ENCODE data around the gene CRABP2.

CRABP2 gene

GRCh38 chr1:156741481-156741983 is 36.1 kb upstream of the CRABP2 start:
- DNase-seq: no peak

- DNase-seq: peak; percentile 96
Measured at GRCh38 chr1:156740741-156741480, 35.5 kb upstream of the CRABP2 start, which contains the start of gene MRPL24. Gene MRPL24 (minus strand): TSS chr1:156741088. CDS start chr1:156738704, 2,384 bp downstream.

DNA sequence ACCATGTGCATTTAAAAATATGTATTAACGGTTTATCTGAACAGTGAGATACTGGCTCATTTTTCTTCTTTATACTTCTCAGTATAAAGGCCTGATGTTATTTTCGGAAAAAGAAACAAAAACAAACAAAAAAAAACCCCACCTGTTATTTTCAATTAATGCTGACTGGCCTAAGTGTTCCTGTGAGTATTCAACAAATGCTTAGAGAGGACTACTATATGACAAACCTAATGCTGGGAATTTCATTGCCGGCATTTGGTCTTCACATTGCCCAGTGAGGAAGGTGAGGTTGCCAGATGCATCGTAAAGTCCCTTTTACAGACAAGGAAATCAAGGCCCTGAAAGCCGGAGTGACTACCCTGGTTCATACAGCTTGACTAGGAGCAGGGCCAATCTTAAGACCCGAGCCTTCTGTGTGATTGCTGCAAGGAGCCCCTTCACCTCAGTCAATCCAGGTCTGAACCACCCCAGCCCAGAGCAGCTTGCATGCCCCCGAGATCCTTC is 34.9 kb upstream of the CRABP2 start:
- DNase-seq: no peak

DNA sequence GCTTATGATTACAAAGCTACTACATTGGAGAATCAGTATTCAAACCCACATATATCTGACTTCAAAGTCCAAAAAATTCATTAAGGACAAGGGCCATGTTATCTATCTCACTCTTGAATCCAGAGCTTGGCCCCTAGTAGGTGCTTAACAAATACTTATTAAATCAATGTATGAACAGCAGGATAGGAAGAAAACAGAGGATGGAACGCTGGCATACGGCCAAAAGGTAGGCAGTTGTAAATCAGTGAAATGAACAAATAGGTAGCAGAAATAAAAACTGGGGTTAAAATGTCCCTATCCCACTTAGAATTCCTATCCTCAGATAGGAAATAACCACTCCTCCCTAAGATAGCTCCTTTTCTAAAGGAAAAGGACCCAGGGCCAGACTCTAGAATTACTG is 33.5 kb upstream of the CRABP2 start:
- DNase-seq: no peak

- DNase-seq: no peak
Measured at GRCh38 chr1:156738407-156738806, 33.0 kb upstream of the CRABP2 start.

DNA sequence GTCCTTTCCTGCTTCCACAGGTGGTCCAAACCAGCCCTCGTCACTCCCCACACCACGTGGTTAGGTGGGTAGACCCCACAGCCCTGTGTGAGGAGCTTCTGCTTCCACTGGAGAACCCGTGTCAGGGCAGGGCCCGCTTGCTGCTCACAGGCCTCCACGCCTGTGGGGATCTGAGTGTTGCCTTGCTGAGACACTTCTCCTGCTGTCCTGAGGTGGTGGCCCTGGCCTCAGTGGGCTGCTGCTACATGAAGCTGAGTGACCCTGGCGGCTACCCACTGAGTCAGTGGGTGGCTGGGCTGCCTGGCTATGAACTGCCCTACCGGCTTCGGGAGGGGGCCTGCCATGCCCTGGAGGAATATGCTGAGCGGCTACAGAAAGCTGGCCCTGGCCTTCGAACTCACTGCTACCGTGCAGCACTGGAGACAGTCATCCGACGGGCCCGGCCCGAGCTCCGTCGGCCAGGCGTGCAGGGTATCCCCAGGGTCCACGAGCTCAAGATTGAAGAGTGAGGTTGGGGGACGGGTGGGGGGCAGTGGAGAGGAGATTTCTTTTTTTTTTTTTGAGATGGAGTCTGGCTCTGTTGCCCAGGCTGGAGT is 28.7 kb upstream of the CRABP2 start:
- DNase-seq: no peak

DNA sequence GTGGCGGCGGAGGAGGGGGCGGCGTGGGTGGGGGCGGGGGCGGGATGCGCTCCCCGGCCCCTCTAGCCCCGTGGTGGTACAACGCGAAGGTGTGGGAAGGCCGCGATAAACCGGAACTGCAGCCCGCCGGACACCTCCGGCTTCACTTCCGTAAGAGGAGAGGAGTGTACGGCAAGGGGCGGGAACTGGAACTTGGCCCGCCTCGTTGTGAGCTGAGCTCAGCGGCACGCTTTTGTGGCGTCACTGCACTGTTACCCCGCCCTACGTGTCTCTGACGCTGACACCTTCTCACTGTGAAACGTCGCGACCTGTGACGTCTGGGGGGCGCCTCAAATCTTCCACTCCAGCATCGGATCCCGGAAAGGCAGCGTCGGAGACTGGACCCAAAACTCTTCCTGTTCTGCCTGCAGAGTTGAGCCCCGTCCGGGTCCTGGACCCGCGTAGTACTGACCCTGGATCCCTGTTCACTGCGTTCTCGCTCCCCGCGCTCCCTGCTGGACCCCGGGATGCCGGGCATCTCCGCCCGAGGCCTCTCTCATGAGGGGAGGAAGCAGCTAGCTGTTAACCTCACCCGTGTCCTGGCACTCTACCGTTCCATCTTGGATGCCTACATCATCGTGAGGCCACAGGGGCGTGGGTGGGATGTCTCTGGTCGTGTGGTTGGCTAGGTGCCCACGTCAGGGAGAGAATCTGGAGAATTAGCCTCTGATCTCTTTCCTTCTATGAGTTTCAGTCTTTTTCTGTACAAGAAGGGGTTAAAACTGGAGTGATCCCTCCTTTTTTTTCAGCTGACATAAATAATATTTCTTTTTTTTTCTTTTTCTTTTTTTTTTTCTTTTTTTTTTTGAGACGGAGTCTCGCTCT is 23.4 kb upstream of the CRABP2 start, which contains the start of gene ISG20L2:
Gene ISG20L2, minus strand, starts transcription at position 168 of the 864 bp plus-strand sequence. CDS start 1,114 bp downstream, outside the sequence.
- peak; percentile 95 for DNase-seq

DNA sequence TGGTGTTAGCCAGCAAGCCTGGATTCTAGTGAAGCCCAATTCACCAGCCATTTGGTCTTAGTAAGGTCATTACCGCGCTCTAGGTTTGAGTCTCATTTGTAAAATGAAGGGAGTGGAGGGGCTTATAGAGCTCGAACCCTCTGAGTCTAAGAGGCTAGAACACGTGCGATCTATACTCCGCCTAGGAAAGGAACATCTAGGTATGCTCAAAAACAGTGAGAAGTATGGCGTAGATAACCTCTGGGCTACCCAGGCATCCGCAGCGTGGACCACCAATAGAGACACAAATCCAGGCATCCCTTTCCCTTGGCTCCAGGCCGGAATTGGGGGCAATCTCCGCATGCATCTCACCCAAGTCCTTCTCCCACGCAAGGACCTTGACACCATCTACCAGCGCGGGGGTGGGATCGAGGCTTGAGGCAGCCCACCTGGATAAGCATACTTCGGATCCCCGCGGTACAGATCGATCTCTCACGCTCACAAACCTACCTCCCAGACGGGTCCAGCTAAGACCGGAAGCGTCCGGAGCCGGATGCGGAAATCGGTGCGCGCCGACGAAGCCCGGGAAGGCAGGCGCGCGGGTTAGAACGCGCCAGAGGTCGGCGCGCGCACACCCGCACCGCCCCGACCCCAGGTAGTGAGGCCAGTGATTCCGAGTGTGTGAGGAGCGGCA is 22.7 kb upstream of the CRABP2 start, which contains the start of gene METTL25B:
Gene METTL25B, plus strand, starts transcription at position 544 of the 673 bp plus-strand sequence. CDS start 636 bp downstream, outside the sequence.
- peak; percentile 81 for DNase-seq

- DNase-seq: no peak
Measured at GRCh38 chr1:156727492-156727891, 22.1 kb upstream of the CRABP2 start.

DNA sequence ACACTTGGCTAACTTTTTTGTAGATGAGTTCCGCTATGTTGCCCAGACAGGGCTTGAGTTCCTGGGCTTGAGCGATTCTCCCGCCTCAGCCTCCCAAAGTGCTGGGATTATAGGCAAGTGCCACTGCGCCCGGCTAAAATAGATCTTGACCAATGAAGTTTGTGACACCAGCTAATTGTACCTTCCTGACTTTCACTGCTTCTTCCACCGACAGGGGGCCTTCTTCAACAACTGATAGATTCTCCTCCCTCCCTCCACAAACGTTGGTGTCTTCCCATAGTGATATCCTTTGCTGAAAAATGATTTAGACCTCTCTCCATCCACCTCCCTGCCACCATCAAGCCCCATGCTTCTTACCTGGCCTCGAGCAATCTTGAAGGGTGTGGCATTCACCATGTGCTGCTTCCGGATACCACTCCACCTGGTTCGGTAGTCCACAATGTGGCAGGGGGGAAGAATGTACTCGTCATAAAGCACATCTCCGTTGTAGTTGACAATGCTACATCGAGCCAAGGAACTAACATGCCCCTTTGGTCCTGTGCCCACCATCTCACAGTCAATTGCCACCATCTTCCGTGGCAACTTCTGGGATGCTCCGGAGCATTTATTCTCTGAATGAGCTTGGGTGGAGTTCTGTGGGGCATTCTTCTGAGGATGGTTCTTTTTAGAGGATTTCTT is 21.3 kb upstream of the CRABP2 start:
- peak; percentile 58 for DNase-seq

GRCh38 chr1:156725683-156726280 is 20.4 kb upstream of the CRABP2 start:
- DNase-seq: peak; percentile 77

GRCh38 chr1:156721535-156721934 is 16.2 kb upstream of the CRABP2 start:
- DNase-seq: no peak

GRCh38 chr1:156721131-156721530 is 15.7 kb upstream of the CRABP2 start:
- DNase-seq: no peak

- no peak for DNase-seq
Measured at GRCh38 chr1:156717351-156717750, 12.0 kb upstream of the CRABP2 start.

- DNase-seq: no peak
Measured at GRCh38 chr1:156714830-156715229, 9.4 kb upstream of the CRABP2 start.

DNA sequence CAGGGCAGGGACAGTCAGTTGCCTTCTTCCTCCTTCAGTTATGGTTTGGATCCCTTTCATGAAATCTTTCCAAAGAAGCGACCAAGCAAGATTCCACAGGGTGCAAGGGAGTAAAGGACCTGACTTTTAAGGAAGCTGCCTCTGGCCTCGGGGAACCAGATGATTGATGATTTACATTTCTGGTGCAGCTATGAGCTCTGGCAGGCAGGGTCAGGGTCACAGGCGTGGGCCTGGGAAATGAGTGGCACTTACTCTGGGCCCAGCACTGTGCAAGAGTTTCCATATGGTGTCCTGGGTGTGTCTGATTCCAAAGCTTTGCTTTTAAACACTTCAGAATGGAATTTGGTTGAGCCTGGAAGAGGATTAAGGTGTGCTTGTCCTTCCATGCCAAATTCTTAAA is 7.2 kb upstream of the CRABP2 start:
- no peak for DNase-seq

- no peak for DNase-seq
Measured at GRCh38 chr1:156711011-156711817, 5.8 kb upstream of the CRABP2 start.

- no peak for DNase-seq
Measured at GRCh38 chr1:156709757-156710489, 4.5 kb upstream of the CRABP2 start.

DNA sequence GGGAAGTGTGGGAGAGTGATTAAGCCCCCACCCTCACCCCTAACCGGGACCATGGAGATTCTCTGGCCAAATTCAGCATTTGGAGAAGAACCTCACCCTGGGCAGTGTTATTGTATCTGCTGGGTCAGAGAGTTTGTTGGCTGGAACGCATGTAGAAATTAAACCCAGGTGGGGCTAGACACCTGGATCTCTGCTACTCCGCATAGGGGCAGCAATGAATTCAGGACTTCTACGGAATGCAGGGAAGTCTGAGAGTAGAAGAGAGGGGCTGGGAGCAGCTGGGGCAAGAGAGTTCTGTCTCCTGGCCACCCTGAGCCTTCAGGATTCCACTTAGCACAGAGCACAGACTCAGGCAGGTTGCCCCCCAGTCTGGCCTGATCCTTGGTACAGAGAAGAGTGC is 3.6 kb upstream of the CRABP2 start:
- no peak for DNase-seq

DNA sequence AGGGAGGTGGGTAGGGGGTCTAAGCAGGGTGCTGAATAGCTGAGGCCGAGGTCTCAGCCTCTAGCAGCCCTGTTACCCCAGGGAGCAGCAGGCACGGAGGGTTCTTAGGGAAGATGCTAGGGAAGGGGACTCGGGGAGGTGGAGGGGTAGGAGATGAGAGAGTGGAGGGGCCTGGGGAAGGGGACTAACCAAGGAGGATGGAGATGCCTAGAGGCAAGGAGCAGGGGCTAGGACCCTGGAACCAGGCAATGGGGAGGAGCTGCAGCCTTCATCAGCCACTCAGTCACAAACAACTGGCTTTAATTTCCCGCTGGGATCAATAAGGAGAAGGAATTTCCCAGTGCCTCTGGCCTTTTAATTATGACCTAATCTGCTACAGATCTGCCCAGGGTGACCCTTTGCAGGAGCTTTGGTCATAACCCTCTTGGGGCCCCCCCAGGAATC is 2.9 kb upstream of the CRABP2 start:
- DNase-seq: no peak
